Colon (tissue), 2 donors: ENCODE measurements around the gene SLC39A11.
"Not testable (repeated sequence)": the region's sequence is repeated elsewhere in the genome, so short reads cannot be mapped to it uniquely, and the experiment has no call there.

Experiments
- FAIRE-seq: peaks from 2 replicates; lab custom pipeline; 2012; peaks lifted over from hg19 to GRCh38; lab: Jason Lieb, UNC
- donor health status: control.
- donor health status: control.

The SLC39A11 gene

DNA sequence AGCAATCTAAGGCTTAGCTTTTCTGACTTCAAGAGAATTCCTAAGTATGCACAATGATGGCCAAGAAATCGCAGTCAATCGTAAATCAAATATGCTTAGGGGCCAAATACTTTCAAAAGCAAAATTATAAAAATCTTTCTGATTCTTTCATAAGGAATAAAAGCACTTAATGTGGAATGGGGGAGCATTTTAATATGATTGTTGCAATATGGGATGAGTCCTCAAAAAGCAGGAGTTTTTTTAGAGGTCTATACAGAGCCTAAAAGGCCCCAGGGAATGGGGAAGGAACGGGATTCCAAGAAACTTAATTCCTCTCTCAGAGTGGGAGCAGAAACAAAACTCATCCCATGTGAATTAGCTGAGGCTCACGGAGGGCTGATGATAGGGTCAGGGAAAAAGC, 14.7 kb upstream of the SLC39A11 start:
- no peak for FAIRE-seq

- no peak for FAIRE-seq
These were observed 12.9 kb upstream of the SLC39A11 start for GRCh38 chr17:73105431-73105830.

DNA sequence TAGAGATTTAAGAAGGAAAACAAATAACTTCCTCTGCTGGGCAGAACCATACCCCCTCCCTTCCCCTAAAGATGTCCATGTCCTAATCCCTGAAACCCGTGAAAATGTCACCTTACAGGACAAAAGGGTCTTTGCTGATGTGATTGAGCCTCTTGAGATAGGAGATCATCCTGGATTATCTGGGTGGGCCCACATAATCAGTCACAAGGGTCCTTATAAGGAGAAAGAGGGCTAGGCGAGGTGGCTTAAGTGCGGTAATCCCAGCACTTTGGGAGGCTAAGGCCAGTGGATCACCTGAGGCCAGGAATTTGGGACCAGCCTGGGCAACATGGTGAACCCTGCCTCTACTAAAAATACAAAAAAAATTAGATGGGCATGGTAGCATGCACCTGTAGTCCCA, 12.0 kb upstream of the SLC39A11 start:
- no peak for FAIRE-seq

GRCh38 chr17:73103641-73104335, 11.3 kb upstream of the SLC39A11 start:
- FAIRE-seq, result no peak

DNA sequence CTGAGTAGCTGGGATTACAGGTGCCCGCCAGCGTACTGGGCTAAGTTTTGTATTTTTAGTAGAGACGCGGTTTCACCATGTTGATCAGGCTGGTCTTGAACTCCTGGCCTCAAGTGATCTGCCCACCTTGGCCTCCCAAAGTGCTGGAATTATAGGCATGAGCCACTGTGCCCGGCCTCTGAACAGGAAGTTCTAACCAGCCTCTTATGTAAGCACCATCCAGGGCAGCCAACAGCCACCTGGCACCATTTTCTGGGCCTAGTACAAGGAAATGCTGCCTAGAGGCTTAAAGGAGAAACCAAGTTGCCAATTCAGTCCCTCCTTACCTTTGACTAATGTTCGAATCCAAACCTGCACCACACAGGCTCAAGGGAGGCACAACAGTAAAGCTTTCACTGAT, 8.5 kb upstream of the SLC39A11 start:
- FAIRE-seq, result no peak

DNA sequence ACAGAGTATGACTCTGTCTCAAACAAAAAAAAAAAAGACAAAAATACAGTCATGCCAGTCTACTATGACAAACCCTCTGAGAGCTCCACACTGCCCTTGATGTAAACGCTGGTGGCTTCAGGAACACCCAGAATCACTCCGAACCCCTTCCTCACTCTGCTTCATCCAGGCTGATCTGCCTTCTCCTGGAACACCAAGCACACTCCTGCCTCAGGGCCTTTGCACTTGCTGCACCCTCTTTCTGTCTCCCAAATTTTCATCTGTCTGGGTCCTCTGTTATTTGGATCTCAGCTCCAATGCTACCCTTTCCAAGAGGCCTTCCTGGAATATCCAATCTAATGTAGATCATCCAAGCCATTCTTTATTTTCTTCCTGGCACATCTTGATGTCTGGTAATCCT, 7.9 kb upstream of the SLC39A11 start:
- FAIRE-seq, result no peak

DNA sequence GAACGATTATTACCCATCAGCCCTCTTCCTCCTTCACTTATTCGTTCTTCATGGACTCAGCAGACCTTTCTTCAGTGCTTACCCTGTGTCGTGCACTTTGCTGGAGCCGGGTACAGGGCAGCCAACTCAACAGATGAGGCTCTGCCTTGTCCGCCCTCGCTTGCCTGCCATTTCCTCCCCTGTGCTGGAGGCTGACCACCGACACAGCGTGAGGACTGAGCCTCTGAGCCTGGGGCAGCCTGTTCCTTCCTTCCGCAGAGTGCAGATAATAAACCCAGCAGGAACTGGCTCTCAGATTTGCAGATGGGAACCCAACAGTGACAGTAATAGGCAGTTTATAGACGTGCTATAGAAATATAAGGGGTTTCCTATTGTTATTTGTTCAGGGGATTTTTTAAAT, 7.0 kb upstream of the SLC39A11 start:
- FAIRE-seq, result no peak

DNA sequence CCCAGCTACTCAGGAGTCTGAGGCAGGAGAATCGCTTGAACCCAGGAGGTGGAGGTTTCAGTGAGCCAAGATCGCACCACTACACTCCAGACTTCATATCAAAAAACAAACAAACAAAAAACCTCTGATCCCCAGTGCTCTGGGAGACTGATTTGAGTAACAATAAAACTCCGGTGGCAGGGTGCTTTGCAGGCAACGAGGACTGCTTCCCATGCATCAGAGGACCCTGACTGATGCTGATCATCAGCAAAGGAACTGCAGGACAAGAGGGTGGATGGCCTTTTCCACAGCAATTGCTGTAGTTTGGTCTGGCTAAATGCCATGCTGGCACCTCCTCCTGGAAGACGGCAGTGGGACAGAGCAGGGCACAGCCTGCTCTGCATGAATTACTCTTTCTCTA, 6.4 kb upstream of the SLC39A11 start:
- FAIRE-seq, result no peak

DNA sequence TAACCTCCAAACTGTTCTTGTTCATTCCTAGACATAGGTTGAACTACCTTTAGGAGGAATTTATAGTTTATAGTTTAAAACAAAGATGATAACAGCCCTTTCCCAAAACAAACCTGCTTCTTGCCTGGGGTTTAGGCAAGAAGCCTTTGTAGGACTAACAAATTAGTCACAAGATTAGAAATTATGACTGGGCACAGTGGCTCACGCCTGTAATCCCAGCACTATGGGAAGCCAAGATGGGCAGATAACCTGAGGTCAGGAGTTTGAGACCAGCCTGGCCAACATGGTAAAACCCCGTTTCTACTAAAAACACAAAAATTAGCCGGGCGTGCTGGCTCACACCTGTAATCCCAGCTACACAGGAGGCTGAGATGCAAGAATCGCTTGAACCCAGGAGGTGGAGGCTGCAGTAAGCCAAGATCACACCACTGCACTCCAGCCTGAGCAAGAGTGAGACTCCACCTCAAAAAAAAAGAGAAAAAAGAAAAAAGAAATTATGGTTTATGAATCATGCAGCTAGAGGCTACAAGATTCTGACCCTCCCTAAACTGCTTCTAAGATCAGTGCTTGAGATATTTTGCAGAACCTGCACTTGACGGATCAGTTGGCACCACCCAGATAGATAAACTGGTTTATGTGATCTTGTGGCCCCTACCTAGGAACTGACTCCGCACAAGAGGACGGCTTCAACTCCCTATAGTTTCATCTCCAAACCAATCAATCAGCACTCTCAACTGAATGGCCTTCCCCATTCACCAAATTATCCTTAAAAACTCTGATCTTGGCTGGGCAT, 5.7 kb upstream of the SLC39A11 start:
- FAIRE-seq, result not testable (repeated sequence)

DNA sequence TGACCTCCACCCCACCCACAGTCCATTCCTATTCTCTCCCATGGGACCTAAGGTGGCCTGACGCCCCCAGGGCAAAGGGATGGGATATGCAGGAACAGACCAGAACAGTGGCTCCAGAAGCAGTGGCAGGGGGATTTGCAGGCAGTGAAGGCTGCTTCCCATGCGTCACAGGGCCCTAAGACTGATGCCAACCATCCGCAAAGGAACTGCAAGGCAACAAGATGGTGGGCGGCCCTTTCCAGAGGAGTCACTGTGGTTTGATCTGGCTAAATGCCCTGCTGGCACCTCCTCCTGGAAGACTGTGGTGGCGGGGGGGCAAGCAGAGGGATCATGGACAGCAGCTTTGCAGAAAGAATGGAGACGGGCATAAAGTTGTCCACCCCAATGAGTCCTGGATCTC, 4.4 kb upstream of the SLC39A11 start:
- FAIRE-seq, result no peak

- FAIRE-seq, result no peak
These were observed 3.7 kb upstream of the SLC39A11 start for GRCh38 chr17:73096211-73096610.

DNA sequence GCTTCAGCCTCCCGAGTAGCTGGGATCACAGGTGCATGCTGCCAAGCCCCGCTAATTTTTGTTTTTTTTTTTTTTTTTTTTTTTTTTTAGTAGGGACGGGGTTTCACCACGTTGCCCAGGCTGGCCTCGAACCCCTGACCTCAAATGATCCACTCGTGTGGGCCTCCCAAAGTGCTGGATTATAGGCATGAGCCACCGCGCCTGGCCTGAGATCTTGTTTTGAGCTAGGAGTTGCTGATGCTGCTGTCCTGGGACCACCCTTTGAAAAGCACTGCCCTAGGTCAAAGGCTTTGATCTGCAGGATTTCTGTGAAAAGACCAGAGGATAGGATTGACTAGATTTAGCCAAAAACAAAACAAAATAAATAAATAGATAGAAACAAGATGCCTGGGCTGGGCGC, 798 bp upstream of the SLC39A11 start:
- no peak for FAIRE-seq

- FAIRE-seq, result no peak
These were observed 542 bp downstream of the SLC39A11 start for GRCh38 chr17:73091770-73092522.

DNA sequence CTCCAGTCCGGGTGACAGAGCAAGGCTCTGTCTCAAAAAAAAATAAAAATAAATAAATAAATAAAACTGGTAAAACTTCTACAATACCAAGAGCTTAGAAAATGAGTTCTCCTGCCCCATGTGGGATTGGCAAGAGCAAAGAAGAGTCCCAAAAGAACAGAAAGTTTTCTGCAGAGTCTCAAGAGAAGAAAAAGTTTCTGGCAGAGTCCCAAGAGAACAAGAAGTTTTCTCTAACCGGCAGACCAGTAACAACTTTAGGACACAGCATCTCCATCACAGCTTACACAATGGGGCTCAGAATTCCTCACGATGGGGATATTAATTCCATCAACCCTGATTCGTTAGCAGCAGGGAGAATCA, 1.1 kb downstream of the SLC39A11 start:
- FAIRE-seq, result no peak

DNA sequence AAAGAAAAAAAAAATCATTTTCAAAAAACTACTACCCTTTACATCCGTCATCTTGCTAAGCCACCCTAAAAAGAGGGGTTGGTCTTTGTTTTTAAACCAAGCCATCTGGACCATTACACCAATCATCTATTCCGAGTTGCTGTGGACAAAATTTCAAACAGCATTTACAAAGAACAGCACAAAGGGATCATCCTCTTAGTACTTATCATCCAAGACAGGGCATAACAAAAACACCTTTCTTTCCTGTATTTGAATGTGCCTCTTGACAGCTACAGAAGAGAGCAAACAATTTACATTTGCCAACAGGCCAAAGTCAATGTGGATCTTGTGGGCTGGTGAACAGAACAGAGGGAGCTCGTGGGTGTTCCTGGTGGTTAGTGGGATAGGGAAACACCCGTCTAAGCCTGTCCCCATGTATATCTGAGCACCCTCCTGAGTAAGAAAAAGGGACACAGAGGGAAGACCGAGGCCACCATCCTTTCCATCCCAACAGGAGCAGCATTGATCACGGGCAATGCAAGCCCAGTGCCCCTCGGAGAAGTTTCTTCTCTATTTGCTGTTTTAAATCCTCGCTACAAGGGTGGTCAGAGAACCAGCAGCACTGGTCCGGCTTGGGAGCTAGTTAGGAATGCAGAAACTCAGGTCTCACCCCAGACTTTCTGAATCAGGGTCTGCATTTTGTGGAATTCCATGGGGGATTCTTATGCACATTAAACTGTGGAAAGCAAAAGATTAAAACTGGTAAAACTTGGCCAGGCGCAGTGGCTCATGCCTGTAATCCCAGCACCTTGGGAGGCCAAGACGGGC, 1.9 kb downstream of the SLC39A11 start:
- FAIRE-seq, result no peak

DNA sequence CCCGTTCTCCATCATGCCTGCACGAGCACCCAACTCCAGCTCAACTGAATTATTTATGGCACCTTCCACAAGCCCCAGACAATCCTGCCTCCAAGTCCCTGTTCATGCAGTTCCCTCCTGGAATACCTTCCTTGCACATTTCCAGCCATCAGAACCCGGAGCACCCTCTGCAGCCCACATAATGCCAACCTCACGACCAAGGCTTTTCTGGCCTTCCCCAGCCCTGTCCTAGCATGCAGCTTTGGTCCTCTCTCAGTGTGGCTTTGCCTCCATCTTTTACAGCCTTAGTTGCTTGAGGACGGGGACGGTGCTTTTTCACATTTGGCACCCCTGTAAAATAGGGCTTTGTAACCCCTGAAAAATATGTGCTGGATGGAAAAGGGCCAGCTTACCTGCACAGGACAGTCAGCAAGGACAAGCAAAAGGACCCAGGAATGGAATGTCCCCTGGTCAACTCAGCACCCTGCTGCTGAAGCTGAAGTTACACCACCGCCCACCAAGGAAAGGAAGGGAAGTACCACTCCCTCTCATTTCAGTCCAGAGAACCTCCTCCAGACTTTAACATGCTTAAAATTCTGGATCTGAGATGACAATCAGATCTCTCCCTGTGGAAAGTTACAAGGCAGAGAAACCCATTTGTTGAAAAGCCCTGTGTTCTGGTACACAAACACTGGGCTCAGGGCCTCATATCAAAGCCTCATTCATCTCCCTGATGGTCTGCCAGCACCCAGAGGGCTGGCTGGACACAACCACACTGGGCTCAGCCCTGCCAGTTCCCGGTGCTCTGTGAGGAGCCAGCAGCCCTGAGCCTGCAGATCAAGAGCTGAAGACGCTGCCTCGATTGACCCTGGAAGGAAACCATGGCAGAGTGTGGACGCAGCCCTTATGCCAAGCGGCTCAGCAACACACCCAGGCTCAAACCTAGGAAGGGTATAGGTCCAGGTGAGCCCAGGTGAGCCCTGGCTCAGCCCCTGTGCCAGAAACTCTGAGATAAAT, 2.9 kb downstream of the SLC39A11 start:
- no peak for FAIRE-seq

GRCh38 chr17:73088561-73088960, 3.9 kb downstream of the SLC39A11 start:
- FAIRE-seq, result no peak

DNA sequence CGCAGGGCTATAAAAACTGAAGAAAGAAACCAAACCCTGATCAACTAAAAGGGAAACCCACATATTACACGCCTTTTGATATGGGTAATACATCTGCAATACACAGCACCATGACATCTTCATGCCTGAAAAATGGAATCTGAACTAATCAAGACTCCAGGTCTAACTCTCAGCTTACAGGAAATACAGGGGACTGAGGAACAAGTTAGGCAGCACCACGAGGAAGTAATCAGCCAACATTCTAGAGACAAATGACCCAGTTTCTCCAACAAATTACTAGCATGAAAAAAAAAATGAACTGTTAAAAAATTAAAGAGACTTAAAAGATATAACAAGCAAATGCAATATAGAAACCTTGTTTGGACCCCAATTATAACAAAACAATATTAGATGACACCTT, 9.1 kb downstream of the SLC39A11 start:
- FAIRE-seq, result no peak

DNA sequence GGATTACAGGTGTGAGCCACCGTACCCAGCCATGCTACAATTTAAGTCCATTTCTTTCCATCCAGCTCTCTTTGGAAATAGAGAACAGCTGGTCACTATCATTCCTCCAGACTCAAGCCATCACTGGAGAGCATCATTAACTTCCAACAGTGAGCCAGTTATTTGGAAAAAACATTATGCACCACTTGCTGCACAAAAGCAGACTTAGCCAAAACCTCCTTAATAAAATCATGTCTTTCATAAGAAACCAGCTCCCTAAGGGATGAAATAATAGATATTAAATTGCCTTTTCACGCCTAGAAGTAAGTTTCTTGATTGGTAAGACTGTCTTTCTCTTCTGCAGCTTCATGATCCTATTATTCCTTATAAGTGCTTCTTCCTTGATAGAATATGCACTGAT, 17.9 kb downstream of the SLC39A11 start:
- no peak for FAIRE-seq

DNA sequence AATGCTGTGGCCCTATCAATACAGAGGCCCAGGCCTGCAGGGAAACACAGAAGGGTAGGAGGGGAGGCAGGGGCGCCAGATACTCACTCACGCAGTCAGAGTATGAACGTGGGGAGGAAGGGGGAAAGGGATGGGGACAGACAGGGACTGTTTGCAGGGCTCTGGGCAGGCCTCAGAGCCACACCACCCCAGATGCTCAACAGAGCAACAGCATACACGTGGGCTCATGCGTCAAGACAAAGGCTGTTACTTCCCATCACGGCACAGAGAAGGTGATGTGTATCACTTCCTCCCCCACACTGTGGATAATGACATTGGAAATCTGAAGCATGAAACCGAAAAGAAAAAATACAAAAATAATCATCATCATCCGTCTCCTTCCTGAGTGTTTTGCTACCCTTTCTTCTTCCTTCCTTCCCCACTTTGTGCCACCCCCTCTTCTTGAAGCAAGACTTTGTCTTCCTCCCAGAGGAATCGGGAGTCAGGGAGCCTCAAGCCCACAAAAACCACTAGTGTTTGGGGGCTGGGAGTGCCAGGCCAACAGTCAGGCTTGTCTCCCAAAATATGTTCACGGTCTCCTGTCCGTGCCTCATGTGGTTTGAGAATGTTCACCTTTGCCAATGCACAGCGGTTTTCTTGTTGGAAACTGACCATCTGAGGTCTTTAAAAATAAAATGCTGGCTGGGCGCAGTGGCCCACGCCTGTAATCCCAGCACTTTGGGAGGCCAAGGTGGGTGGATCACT, 20.1 kb downstream of the SLC39A11 start:
- FAIRE-seq, result no peak
